GM12875 (cell line): ENCODE data around the gene TBC1D14.

Experiments used
- H3K4me3 ChIP-seq: one replicate; pipeline ENCODE4 v1.5.1; 2011; ENCODE audit warnings: low read depth, low read length, control low read depth
- TF ChIP-seq, protein P1 (sequence below): IDR thresholded peaks from 2 replicates; pipeline ENCODE4 v1.5.1; 2011; ENCODE audit warnings: low read depth, mild to moderate bottlenecking, control low read depth, inconsistent platforms, low read length, moderate library complexity, borderline replicate concordance; ENCODE audit not compliant: insufficient read depth

TBC1D14 gene

DNA sequence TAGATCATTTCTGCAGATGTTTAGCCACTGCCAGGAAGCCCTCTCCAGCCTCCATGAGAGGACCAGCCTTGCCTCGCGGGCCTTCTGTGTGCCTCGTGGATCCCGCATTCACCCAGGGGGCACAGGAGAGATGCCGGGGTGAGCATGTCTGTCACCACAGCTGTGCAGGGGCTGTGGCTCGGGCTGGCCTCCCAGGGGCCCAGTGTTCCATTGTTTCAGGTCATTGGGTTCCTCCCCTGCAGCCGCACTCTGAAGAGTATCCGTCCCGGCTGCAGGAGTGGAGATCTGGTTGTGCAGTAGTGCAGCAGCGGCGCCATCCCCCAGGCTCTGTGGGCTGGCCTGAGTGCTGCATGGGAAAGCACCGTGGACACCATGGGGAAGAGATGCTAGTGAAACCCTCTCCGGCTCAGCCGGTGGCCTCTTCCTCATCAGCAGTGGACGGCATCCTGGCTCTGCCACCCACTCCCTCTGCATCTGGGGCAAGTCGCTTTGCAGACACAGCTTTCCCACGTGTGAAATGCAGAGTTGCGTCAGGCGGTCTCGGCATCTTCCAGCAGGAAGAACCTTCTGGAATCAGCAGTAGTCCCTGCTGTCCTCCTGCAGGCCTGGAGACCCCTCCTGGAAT lies 29.1 kb downstream of the TBC1D14 start:
- no peak overlapping the region for H3K4me3 ChIP-seq
- TF ChIP-seq, protein P1, sequence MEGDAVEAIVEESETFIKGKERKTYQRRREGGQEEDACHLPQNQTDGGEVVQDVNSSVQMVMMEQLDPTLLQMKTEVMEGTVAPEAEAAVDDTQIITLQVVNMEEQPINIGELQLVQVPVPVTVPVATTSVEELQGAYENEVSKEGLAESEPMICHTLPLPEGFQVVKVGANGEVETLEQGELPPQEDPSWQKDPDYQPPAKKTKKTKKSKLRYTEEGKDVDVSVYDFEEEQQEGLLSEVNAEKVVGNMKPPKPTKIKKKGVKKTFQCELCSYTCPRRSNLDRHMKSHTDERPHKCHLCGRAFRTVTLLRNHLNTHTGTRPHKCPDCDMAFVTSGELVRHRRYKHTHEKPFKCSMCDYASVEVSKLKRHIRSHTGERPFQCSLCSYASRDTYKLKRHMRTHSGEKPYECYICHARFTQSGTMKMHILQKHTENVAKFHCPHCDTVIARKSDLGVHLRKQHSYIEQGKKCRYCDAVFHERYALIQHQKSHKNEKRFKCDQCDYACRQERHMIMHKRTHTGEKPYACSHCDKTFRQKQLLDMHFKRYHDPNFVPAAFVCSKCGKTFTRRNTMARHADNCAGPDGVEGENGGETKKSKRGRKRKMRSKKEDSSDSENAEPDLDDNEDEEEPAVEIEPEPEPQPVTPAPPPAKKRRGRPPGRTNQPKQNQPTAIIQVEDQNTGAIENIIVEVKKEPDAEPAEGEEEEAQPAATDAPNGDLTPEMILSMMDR, result no peak

DNA sequence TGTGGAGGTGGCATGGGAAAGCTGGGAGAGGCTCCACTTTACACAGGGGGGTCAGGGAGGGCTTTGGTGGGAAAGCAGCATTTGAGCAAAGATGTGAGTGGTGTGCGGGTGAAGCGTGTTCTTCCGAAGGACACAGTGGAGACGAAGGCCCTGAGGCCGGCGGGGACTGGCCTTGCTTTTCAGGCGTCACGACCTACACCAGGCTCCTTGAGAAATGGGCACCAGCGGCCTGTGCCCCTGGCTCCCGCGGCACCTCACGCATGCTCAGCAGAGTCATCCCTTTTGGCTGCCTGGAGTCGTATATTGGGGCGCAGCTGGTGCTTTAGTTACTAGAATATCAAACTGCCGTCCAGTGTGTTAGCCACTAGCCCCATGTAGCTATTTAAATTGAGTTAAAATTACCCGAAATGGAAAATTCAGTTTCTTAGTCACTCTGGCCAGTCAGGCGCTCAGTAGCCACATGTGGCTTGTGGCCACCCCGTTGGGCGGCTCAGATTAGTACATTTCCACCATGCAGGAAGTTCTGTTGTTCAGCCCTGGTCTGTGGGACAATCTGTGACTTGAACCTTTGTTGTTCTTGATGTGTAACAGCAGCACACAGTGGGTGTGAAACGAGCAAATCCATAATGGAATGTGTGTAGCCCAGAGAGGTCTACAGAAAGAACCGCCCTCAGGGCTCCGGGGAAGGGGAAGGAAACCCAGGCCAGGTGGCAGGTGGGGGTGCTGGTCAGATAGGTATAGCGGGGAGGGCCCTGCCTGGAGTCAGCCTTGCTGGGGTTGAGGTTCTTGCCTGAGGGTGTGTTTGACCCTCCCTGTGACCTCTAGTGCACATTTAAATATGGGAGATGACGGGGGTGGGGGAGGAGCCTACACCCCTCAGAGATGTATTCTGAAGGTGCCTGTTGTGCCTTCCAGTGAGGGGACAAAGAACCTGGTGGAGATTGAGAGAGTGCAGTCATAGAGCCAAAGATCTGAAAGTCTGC lies 30.4 kb downstream of the TBC1D14 start:
- TF ChIP-seq, protein P1, result no peak
- no peak overlapping the region for H3K4me3 ChIP-seq

DNA sequence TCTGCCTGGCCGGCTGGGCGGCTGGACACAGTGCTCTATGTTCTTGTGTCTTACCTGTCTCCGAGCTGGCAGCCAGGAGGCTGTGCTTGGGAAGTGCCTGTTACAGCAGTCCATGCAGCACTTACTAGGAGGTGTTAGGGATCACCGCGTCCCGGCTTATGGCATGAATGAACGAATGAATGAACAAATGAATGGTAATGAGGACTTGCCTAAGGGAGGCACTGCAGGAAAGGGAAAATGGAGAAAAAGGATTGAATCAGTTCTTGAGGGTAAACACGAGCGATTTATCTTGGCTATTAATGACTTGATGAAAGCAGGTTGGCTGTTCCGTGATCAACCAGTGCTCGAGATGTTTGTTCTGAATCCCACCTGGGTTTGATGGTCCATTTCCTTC lies 31.1 kb downstream of the TBC1D14 start:
- TF ChIP-seq, protein P1, result no peak
- no peak overlapping the region for H3K4me3 ChIP-seq

DNA sequence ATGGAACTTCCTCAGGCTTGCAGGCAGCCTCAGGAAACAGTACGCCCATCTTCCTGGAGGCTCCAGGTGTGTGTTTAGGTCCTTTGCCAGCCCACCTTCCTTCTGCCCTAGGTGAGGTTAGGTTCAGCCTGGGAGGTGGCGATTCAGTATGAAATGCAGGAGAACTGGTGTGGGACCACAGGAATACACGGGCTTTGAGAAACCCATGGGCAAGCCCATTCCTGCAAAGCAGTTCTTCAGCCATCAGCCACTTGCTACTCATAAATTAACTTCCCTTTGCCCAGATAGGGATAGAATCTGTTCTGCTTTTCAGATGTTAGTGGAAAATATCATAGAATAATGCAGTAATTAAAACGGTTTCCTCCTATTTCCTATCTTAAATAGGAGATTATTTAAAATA lies 32.2 kb downstream of the TBC1D14 start:
- TF ChIP-seq, protein P1, result no peak
- H3K4me3 ChIP-seq, result no peak overlapping the region

DNA sequence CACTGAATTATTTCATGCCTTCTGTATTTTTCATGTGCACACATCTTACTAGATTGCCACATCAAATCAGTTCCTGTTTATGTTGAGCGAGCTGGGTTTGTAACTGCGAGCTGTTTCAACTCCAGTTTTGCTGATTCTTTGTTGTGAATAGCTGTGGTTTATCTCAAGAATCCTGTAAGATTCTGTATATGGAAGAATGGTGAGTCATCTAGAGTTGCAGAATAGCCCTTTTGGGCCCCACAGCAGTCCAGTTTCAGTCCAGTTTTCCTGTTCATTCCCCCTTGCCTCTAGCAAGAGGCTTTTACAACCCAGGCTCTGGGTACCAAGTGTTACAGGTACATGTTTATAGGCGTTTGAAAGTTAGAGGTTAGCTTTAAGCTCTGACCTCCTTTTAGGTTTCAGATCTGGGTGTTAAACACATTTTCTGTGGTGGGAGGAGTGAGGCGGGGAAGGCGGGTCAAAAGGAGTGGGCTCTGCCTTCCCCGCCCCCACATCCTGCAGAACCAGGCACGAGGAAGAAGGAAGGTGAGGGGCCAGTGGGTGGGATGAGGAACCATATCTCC lies 32.7 kb downstream of the TBC1D14 start:
- H3K4me3 ChIP-seq, result no peak overlapping the region
- TF ChIP-seq, protein P1, result no peak

DNA sequence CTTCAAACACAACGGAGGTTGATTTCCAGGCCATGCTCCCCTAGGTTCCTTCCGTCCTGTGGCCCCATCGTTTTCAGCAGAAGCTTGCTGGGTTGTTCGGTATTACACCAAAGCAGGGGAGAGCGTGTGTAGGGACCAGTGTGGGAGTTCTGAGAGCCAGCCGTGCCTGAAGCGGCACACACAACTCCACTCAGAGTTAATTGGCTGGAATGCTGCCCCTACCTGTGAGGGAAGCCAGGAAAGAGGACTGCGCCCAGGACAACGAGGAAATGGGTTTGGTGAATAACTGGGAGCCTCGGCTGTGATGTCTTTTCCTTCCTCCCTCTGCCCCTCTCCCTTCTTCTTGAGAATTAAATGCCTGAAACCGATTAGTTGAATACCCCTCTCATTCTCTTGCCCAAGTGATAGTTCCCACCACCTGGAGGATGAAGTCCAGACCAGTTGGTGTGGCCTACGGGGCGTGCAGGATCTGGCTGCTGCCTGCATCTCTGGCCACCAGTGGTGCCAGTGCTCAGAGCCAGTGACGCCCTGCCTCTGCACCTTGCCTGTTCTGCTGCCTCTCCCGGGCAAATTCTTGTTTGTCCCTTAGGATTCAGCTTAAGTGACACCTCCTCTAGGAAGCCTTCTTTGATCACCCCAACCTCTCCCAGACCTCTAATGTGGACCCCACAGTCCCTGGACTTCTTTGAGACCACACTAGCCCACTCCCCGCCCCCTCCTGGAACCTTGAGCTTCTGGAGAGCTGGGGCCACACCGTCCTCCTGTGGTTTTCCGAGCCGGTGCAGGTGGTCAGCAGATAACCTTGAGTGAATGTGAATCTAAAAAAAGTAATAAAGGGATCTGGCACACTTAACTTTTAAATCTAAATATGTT lies 33.6 kb downstream of the TBC1D14 start:
- H3K4me3 ChIP-seq, result no peak overlapping the region
- TF ChIP-seq, protein P1, result no peak
